Psoas muscle (tissue), 8 donors: Measurements from ENCODE around the gene GLUD2. TPM values are rescaled to one million over a fixed set of nuclear protein-coding genes. Genes with fewer than 3 reads are reported as not detected.

Experiments used
- ATAC-seq, 4 donors: fragments of 200-7000 bp; cut with Tn5 transposase; one replicate each; pipeline ENCODE4 v1.9.1; 2020; ENCODE audit warnings: moderate library complexity in 3 of 4, mild to moderate bottlenecking in 2 of 4
- DNase-seq, 2 donors: peaks; one replicate each; pipeline ENCODE4 v3.0.0-alpha.2; 2020
- H3K27ac ChIP-seq: fragments of 200-600 bp; one replicate; pipeline ENCODE4 v1.8.0; 2022
- H3K27me3 ChIP-seq, 3 donors: fragments of 200-600 bp in 1 of 3; one replicate each; pipeline versions ENCODE4 v1.6.1 to v1.8.0; 2013 to 2022; ENCODE audit warnings: low read length in 2 of 3, mild to moderate bottlenecking in 2 of 3, moderate library complexity in 1 of 3; ENCODE audit not compliant: insufficient read depth in 3 of 3
- H3K36me3 ChIP-seq, 2 donors: fragments of 200-600 bp in 1 of 2; one replicate each; pipeline versions ENCODE4 v1.6.1 to v1.8.0; 2013 to 2022; ENCODE audit warnings: low read depth in 1 of 2, mild to moderate bottlenecking in 1 of 2, moderate library complexity in 1 of 2; ENCODE audit not compliant: insufficient read depth in 1 of 2
- H3K4me1 ChIP-seq: fragments of 200-600 bp; one replicate; pipeline ENCODE4 v1.8.0; 2022
- H3K4me3 ChIP-seq: fragments of 200-600 bp; one replicate; pipeline ENCODE4 v1.8.0; 2022; ENCODE audit warnings: mild to moderate bottlenecking
- H3K9me3 ChIP-seq: fragments of 200-600 bp; one replicate; pipeline ENCODE4 v1.8.0; 2022
- CTCF ChIP-seq: fragments of 200-600 bp; IDR thresholded peaks from one replicate; pipeline ENCODE4 v1.8.0; 2022; ENCODE audit warnings: antibody characterized with exemption
- WGBS, 3 donors: extraction: QIAGEN DNeasy Blood & Tissue Kit; methylation state at CpG; one replicate each; pipeline versions ENCODE4 v1.1.6 to v1.1.7; 2013; 5-methylcytosine and 5-hydroxymethylcytosine counted together
- intact Hi-C, 2 donors: fragments of 100-400 bp; cut with DNase I; formaldehyde crosslinking; loops; one replicate each; pipeline versions ENCODE4 v1.11.0 to v1.14.2; 2022
- polyA plus RNA-seq, 3 donors: library from polyadenylated mRNA; stranded (reverse); fragments of 200-250 nt; gene quantifications; one replicate each; pipeline ENCODE4 v1.2.3, GENCODE V29; 2013
- total RNA-seq, 4 donors: library from RNA; stranded (reverse); fragmentation: NEBNext Ultra II Directional in 2 of 4; extraction: Animal tissue kit (Norgen Biotek cat#: 25700) in 2 of 4; gene quantifications; one replicate each; pipeline versions ENCODE4 v1.2.1 to v1.2.4, GENCODE V29; 2021 to 2023
- donor health status: healthy with polysubstance abuse.
- donor health status: DM: no; HTN: no; CAD: no; lungs with moderate emphysema.
- donor health status: Bipolar disorder and iron deficiency.
- donor health status: healthy.
- donor health status: DM: yes; HTN: yes; CAD: no.
- donor health status: DM: no; HTN: no; CAD: no.
- donor health status: DM: no; HTN: no; CAD: no.
- donor health status: DM: yes; HTN: yes; CAD: no.

The GLUD2 gene
- total and polyA plus RNA-seq, 7 donors, result 0.28 to 0.54 (median 0.32) TPM

- ATAC-seq (no peak), DNase-seq (no peak)
- H3K4me3 ChIP-seq, result no peak overlapping the region
- H3K9me3 ChIP-seq, result no peaks in the 10 kb centered on the region
- TF ChIP-seq CTCF, result no peak
- H3K36me3 ChIP-seq, result no peaks in the 10 kb centered on the region
- no peak overlapping the region for H3K27ac ChIP-seq
- H3K27me3 ChIP-seq, result no peaks in the 10 kb centered on the region
- no peaks in the 10 kb centered on the region for H3K4me1 ChIP-seq
- WGBS, 3 donors, result 81 to 90% (median 85%) methylated on average over 4 of the region's 4 CpGs
- intact Hi-C loops, result no loop called here
These were observed 17.3 kb upstream of the GLUD2 start for GRCh38 chrX:121030083-121030482.

GRCh38 chrX:121032531-121032930 is 14.9 kb upstream of the GLUD2 start:
- WGBS, 3 donors, result 29 to 48% (median 47%) methylated on average over 2 of the region's 2 CpGs
- ATAC-seq, result no peak
- intact Hi-C loops, result no loop called here
- TF ChIP-seq CTCF, result no peak
- Histone ChIP-seq H3K27ac (no peak overlapping the region), H3K36me3 (no peaks in the 10 kb centered on the region), H3K27me3 (no peaks in the 10 kb centered on the region), H3K9me3 (no peaks in the 10 kb centered on the region), H3K4me3 (no peak overlapping the region), H3K4me1 (no peaks in the 10 kb centered on the region)
- no peak for DNase-seq

DNA sequence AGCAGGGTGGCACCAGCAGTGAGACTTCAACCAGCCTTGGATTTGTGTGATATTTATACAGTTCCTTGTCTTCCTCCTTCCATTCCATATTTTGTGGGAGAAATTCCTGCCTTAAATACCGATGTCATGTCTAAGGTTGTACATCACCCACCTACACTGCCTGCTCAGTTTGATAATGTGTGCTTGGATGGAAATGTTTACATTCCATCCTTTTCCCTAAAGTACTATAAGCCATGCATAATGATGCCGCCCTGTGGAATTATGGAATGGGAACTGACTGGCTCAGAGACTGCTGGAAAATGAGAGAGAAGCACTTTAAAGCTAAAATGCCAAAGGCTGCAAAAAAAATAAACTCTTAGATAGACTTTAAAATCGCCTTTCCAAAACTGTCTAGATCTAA is 11.3 kb upstream of the GLUD2 start:
- intact Hi-C loops, result no loop called here
- Histone ChIP-seq H3K9me3 (peaks cover under 1% of the 10 kb centered on the region), H3K27me3 (no peaks in the 10 kb centered on the region), H3K4me1 (no peaks in the 10 kb centered on the region), H3K36me3 (no peaks in the 10 kb centered on the region), H3K27ac (no peak overlapping the region), H3K4me3 (no peak overlapping the region)
- ATAC-seq (no peak), DNase-seq (no peak)
- no peak for TF ChIP-seq CTCF
- 56 to 72% (median 66%) methylated on average over 3 of the region's 3 CpGs for WGBS, 3 donors

DNA sequence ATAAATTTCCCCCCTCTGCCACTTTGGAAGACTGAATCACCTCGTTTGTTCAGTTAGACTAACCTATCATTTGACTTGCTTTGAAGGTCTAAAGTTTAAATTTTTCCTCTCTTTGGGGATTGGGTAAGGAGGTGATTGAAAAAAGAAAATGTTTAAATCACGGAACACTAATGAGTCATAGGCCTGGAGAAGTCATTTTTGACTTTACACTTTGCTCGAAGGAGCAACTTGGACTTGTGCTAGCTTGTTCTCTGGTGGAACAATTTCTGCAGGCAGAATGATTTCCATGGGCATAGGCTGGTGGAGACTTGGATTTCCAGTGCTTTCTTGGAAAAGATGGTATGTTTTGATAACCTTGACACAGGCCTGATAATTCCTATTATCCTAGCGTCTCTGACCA is 10.5 kb upstream of the GLUD2 start:
- WGBS, 3 donors, result 47 to 55% (median 49%) methylated on average over 4 of the region's 4 CpGs
- DNase-seq, result no peak
- intact Hi-C loops, result no loop called here
- no peaks in the 10 kb centered on the region for H3K27me3 ChIP-seq
- H3K27ac ChIP-seq, result no peak overlapping the region
- H3K4me1 ChIP-seq, result no peaks in the 10 kb centered on the region
- H3K9me3 ChIP-seq, result peaks cover 4% of the 10 kb centered on the region
- TF ChIP-seq CTCF, result no peak
- no peak for ATAC-seq
- H3K4me3 ChIP-seq, result no peak overlapping the region
- H3K36me3 ChIP-seq, result no peaks in the 10 kb centered on the region

GRCh38 chrX:121050781-121051180 is 3.4 kb downstream of the GLUD2 start:
- no peak for TF ChIP-seq CTCF
- DNase-seq (no peak), ATAC-seq (no peak)
- intact Hi-C loops, result no loop called here
- Histone ChIP-seq H3K27ac (no peak overlapping the region), H3K4me1 (no peaks in the 10 kb centered on the region), H3K4me3 (no peak overlapping the region), H3K27me3 (no peaks in the 10 kb centered on the region), H3K9me3 (no peaks in the 10 kb centered on the region), H3K36me3 (no peaks in the 10 kb centered on the region)
